Coronary artery (tissue), 2 donors: ENCODE results near the gene DHRS9.

Experiments
- DNase-seq: peaks from one replicate; pipeline ENCODE4 v3.0.0-alpha.2; 2017; ENCODE audit warnings: low spot score
- H3K27ac ChIP-seq, 2 donors: fragments of 200-600 bp; sonication (generic); one replicate each; pipeline ENCODE4 v1.5.1; 2016 to 2019
- H3K4me3 ChIP-seq: fragments of 200-600 bp; sonication (generic); 2 replicates; pipeline ENCODE4 v1.5.1; 2016; ENCODE audit warnings: mild to moderate bottlenecking, moderate library complexity
- CTCF ChIP-seq: fragments of 200-600 bp; sonication (generic); IDR thresholded peaks from one replicate; pipeline ENCODE4 v1.5.1; 2019; ENCODE audit warnings: antibody characterized with exemption

The DHRS9 gene

GRCh38 chr2:169094676-169095075, 25.3 kb downstream of the DHRS9 start:
- no peak for DNase-seq
- no peak for TF ChIP-seq CTCF
- no peak overlapping the region for H3K4me3 ChIP-seq
- no peak overlapping the region for H3K27ac ChIP-seq

- no peak for TF ChIP-seq CTCF
- Histone ChIP-seq H3K27ac (no peak overlapping the region), H3K4me3 (no peak overlapping the region)
- no peak for DNase-seq
These were observed 26.3 kb downstream of the DHRS9 start for GRCh38 chr2:169095621-169096105.

GRCh38 chr2:169104848-169105247, 35.5 kb downstream of the DHRS9 start:
- Histone ChIP-seq H3K4me3 (no peak overlapping the region), H3K27ac (no peak overlapping the region)
- DNase-seq, result no peak
- no peak for TF ChIP-seq CTCF

- Histone ChIP-seq H3K4me3 (no peak overlapping the region), H3K27ac (no peak overlapping the region)
- no peak for DNase-seq
- TF ChIP-seq CTCF, result no peak
These were observed 36.1 kb downstream of the DHRS9 start for GRCh38 chr2:169105476-169105875.

GRCh38 chr2:169106134-169106533, 36.8 kb downstream of the DHRS9 start:
- Histone ChIP-seq H3K27ac (no peak overlapping the region), H3K4me3 (no peak overlapping the region)
- no peak for TF ChIP-seq CTCF
- no peak for DNase-seq

- TF ChIP-seq CTCF, result no peak
- H3K27ac ChIP-seq, result no peak overlapping the region
These were observed 37.5 kb downstream of the DHRS9 start for GRCh38 chr2:169106563-169107545.

GRCh38 chr2:169107645-169108044, 38.3 kb downstream of the DHRS9 start:
- H3K4me3 ChIP-seq, result no peak overlapping the region
- no peak for DNase-seq
- H3K27ac ChIP-seq, result no peak overlapping the region
- TF ChIP-seq CTCF, result no peak

More at GRCh38 chr2:169106563-169107545, 37.5 kb downstream of the DHRS9 start:
- H3K4me3 ChIP-seq, result no peak overlapping the region
- DNase-seq, result no peak
